Retina (tissue), 1 donor: ENCODE measurements around the gene MAP7.
"Not testable (repeated sequence)": the region's sequence is repeated elsewhere in the genome, so short reads cannot be mapped to it uniquely, and the experiment has no call there.

ENCODE experiments used
- DNase-seq: peaks from one replicate; pipeline ENCODE4 v3.0.0-alpha.2; 2016

The MAP7 gene

DNA sequence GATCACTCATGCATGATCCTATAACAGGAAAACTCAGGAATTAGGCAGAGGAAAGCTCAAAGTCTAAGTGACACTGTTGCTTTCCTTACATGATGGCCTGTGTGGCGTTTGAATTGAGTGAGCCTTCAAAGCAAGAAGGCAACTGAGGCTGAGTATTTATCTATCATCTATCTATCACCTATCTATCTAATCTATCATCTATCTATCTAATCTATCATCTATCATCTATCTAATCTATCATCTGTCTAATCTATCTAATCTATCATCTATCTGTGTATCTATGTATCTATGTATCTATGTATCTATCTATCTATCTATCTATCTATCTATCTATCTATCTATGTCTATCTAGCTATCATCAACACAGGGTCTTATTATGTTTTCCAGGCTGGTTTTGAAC is 218.8 kb downstream of the MAP7 start:
- DNase-seq: no peak

DNA sequence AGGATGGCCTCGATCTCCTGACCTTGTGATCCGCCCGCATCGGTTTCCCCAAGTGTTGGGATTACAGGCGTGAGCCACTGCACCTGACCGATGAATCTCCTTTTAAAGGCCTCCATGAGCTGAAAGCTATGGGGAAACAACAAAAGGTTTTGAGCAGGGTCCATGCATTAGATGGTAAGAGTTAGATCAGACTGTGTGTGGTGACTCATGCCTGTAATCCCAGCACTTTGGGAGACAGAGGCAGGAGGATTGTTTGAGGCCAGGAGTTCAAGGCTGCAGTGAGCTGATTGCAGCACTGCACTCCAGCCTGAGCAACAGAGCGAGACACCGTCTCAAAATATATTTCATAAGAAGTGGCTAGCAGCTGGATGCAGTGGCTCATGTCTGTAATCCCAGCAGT is 219.6 kb downstream of the MAP7 start:
- DNase-seq: no peak

DNA sequence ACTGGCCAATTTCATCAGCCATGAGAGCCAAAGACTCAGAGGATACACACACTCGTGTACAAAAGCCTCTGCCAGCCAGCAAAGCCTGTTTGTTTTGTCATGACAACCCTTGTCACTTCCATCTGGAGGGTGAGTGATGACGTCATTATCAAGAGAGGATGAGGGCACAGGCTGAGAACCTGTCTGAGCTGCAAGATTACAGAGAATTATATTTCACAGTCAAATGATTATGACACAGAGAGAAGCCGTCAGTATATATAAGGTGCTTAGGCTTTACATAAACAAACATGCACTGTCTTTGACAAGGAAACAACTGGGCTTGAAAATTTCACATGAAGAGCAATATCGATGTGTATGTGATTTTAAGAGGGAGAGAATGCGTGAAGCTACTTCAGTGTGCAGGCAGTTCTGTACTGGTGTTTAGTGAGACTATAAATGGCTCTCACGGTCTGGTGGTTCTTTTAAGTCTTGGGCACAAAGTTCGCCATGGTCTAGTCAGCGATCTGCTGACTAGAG is 224.1 kb downstream of the MAP7 start:
- peak; percentile 67 for DNase-seq

DNA sequence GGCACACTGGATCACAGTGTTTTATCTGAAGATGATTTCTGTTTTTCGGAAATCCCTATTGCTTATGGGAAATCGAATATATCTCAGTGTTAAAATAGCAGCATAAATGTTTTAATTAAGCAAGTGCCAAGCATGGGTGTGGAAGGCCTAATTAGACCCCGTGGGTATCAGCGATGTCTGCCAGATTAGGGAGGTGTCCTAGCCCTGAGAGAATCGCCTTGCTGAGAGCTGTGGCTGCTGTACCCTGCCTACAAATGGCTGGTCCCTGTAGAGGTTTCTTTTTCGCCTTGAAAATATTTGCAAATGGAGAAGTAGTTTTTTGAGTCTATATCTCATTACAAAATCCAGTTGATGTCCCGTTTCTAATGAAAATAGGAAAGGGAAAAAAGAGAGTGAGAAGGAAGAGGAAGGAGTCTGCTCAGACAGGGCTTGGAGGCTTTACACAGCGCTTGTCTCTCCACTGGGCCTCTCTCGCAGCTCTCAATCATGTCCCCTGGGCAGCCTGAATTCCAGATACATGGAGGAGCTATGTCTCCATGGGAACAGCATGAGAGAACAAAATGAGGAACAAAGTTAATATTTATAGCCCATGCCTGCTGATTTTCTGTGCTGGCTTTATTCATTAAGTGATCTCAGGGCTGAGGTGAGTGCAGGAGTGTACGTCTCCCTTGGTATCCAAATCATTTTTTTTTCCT is 225.4 kb downstream of the MAP7 start:
- DNase-seq: peak; percentile 55

DNA sequence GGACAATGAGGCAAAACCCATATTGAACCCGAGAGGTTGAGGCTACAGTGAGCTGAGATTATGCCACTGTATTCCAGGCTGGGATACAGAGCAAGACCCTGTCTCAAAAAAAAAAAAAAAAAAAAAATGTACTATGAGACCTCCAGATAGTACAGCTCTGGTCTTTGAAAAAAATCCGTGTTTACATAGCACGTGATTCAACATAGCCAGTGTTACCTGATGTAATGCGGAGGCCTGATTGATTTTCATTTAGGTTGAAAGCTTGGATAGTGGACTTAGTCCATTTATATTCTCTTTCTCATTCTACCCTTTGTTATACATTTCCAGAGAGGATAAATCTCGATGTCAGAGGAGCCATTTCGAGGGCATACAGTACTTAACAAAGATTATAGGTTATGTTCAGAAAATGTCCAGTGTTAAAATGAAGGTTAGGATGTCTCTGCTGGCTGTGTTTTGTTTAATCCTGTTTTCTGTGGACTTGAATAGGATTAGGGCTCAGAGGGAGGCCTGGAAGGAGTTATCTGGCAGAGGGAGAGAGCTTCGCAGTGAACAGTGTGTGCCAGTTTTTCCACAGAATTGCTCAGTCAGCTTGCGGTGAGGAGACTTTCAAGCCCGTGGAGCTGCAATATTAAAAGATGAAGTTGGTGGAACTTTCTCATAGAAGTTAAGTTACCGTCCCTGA is 226.7 kb downstream of the MAP7 start:
- no peak for DNase-seq

DNA sequence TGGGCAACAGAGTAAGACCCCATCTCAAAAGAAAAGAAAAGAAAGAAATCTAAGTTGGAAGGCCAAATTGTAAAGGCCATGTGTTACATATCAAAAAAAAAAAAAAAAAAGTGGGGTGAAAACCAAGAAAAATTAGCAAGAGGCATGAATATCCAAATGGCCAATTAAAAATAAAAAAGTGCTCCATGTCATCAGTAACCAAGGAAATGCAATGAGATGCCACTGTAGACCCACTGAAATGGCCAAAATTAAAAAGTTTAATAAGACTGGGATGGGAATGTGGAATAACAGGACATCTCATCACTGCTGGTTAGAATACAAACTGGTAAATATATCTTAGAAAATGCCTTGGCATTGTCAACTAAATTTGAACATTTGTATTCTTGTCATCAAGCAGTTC is 230.5 kb downstream of the MAP7 start:
- no peak for DNase-seq

DNA sequence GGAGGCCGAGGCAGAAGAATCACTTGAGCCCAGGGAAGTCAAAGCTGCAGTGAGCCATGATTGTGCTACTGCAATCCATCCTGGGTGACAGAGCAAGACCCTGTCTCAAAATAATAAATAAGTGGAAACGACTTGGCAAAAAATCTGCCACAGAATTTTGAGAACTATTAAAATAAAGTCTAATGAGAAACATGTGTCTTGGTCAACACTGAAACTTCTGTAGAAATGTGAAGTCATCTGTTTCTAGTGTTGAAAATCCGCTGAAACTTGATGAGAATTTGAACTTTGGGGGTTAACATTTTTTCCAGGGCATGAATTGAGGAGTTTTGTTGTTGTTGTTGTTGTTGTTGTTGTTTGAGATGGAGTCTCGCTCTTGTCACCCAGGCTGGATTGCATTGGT is 231.5 kb downstream of the MAP7 start:
- no peak for DNase-seq

DNA sequence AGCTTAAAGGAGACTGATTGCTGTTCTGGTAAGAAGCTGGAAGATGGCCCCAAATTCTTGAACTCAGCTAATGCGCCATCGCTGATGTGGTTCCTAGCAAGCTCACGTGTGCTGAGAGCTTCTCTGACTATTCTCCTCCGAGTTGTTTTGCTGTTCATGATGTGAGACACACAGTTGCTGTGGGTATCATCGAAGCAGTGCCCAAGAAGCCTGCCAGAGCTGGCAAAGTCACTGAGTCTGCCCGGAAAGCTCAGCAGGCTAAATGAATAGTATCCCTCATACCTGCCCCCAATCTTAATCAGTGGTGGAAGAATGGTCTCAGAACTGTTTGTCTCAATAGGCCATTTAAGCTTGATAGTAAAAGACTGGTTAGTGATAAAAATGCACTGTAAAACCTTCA is 232.3 kb downstream of the MAP7 start:
- no peak for DNase-seq

DNA sequence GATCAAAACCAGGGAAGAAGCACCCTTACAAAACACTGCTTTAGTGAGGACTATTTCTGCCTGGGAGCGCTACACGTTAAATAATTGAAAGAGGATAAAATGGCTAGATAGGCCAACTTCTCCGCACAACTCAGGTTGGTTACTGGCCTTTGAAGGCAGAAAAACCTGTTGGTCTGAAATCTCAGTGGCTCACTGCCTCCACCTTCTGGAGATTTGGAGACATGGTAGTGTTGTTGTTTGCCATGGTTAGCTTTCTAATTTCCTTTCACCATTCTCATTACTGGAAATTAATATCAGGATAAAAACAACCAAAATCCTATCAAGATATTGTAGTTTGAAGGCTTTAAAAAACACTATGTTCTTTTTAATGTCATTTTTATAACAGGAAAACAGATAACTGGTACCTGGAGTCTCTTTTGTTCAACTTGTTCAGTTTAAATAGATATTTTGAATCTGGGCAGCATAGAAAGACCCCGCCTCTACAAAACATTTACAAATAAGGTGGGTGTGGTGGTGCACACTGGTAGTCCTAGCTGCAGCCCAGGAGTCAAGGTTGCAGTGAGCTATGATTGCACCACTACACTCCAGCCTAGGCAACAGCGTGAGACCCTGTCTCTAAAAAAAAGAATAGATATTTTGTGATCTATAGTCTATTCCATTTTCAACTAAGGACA is 233.1 kb downstream of the MAP7 start:
- peak; percentile 53 for DNase-seq

DNA sequence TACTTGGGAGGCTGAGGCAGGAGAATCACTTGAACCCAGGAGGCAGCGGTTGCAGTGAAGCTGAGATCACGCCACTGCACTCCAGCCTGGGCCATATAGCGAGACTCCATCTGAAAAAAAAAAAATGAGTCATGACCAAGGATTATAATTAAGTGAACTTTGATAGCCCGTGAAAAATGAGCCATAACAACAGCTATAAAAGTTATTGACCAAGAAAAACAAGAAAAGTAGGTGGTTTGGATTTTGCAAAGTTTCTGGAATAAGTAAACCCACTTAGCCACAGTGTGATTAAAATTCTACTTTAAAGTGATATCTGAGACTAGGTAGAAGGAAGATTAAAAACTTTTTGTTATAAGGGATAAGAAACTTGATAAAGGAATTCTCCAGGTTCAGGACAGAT is 234.6 kb downstream of the MAP7 start:
- no peak for DNase-seq

DNA sequence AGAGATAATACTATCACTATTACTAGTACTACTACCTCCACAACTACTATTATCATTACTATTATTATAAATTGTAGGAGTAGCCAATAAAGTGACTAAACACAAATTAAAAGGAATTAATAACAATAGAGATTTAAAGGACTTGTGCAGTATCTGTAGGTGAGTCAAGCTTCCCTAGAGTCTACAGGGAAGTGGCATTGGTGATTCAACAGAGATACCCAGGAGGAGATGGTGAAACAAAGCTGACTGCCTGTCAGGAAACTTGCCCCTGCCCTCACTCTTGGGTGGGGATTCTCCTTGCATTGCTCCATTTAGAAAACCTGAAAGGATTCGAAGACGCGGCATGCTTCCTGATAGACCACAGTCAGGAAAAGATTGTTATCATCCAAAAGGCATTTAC is 237.2 kb downstream of the MAP7 start:
- DNase-seq: no peak

DNA sequence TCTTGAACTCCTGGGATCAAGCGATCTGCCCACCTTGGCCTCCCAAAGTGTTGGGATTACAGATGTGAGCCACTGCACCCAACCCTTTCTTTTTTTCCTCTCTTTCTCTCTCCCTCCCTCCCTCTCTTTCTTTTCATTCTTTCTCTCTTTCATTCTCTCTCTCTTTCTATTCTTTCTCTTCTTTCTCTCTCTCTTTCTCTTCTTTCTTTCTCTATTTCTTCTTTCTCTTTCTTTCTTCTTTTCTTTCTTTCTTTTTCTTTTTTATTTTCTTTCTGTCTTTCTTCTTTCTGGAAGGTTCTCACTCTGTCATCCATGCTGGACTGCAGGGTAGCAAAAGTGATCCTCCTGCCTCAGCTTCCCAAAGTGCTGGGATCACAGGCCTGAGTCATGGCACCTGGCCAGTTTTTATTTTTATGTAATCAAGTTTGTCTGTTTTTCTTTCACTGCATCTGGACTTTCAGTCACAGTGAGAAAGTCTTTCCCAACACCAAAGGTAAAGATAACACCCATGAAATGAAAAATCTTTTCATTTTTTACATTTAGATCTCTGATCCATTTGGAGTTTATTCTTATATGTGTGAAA is 240.4 kb downstream of the MAP7 start:
- no peak for DNase-seq

DNA sequence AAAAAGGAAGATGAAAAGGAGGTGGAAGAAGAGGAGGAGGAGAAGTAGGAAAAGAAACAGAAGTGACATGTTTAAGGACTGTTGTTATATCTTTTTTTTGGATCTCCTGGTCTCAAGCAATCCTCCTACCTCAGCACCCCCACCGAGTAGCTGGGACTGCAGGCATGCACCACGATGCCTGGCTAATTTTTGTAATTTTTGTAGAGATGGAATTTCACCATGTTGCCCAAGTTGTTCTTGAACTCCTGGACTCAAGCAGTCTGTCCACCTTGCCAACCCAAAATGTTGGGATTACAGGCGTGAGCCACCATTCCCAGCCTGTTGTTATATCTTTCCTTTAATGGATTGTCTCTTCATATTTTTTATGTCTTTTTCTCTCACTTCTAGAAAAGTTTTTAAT is 241.1 kb downstream of the MAP7 start:
- no peak for DNase-seq

DNA sequence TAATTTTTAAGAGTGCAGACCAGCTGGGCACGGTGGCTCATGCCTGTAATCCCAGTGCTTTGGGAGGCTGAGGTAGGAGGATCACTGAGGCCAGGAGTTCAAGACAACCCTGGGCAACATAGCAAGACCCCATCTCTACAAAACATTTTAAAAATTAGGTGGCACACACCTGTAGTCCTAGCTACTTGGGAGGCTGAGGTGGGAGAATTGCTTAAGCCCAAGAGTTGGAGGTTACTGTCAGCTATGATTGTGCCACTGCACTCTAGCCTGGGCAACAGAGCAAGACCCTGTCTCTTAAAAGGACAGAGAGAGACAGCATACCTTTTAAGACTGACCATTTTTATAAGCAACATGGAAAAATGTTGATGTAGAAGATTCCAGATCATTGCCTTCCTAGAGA is 241.8 kb downstream of the MAP7 start:
- not testable (repeated sequence) for DNase-seq

DNA sequence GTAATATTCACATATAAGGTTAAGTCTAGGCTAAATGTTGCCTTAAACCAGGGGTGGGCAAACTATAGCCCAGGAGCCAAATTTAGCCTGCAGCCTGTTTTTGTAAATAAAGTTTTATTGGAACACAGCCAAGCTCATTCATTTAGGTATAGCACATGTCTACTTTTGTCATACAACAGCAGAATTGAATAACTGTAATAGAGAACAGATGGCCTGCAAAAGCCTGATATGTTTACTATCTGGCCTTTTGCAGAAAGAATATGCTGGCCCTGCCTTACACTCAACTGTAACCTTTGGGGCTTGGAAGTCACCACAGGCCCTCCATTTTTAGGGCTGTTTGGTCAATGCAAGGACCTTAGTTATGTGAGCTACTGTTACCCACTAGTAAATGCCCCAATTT is 242.9 kb downstream of the MAP7 start:
- DNase-seq: no peak

DNA sequence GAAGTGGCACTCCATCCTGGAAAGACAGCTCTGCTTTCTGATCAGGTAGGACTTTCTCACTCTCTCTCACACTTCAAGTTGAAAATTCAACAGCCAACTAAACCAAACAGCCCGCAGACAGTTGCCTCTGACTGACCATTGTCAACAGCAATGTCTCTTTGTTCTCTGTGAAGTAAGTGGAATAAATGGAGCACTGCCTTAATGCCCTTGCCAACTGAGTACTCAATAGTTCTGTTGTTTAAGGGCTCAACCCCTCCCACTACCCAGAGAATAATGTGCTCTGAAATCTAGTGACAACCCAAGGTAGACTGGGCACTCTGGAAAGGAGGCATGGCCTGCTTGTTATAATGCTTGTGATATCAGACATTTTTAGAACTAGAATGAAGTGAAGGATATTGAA is 243.8 kb downstream of the MAP7 start:
- no peak for DNase-seq

DNA sequence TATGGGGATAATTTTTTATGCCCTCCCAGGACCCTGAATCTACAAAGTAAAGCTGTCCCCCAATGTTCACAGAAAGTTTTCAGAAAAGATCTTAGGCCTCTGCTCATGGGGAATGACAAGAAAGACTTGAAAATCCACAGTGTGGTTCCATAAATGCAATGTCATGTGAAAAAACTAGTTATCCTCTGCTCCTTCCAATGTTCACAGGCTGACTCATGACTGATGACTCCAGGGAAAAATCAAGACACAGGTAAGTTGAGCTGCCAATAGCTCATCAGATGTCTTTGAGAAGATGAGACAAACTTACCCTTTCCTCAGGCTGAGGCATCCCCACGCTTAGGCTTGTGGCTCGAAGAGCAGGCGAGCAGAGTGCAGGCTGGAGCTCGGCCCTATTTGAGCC is 245.8 kb downstream of the MAP7 start:
- no peak for DNase-seq

DNA sequence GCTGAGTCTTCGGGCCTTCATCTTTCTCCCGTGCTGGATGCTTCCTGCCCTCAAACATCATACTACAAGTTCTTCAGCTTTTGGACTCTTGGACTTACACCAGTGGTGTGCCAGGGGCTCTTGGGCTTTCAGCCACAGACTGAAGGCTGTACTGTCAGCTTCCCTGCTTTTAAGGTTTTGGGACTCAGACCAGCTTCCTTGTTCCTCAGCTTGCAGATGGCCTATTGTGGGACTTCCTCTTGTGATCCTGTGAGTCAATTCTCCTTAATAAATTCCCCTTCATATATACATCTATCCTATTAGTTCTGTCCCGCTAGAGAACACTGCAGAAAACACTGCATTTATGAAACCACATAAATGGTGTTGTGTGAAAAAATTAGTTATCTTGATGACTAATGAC is 246.7 kb downstream of the MAP7 start:
- DNase-seq: no peak

DNA sequence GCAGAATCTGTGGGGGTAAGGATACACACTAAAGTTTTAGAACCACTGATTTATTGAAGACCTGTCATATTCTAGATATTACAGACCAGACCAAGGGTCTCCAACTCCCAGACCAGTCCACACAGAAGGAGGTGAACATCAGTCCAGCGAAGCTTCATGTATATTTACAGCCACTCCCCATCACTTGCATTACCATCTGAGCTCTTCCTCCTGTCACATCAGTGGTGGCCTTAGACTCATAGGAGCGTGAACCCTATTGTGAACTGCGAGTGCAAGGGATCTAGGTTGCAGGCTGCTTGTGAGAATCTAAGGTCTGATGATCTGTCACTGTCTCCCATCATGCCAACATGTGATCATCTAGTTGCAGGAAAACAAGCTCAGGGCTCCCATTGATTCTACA is 255.6 kb downstream of the MAP7 start:
- no peak for DNase-seq
